B cell (primary cell): ENCODE results near the gene PEDS1. TPM values are rescaled to one million over a fixed set of nuclear protein-coding genes. Genes with fewer than 3 reads are reported as not detected.
"Not testable (repeated sequence)": the region's sequence is repeated elsewhere in the genome, so short reads cannot be mapped to it uniquely, and the experiment has no call there.

Experiments
- ATAC-seq: fragments of 200-7000 bp; cut with Tn5 transposase; one replicate; pipeline ENCODE4 v1.10.0; 2021; ENCODE audit warnings: low read depth, mild to moderate bottlenecking, moderate number of reproducible peaks, moderate library complexity
- CTCF ChIA-PET: fragments of 350-600 bp; sonication (Branson Sonifier 250); formaldehyde crosslinking; loops from one replicate; lab custom pipeline; 2021; ENCODE audit warnings: antibody characterized with exemption, inconsistent platforms; lab: Charles Lee
- POLR2A ChIA-PET: fragments of 350-600 bp; sonication (Branson Sonifier 250); formaldehyde crosslinking; loops from one replicate; lab custom pipeline; 2021; ENCODE audit warnings: antibody characterized with exemption; lab: Charles Lee
- DNase-seq: peaks from one replicate; pipeline ENCODE4 v3.0.0; 2013
- H2AFZ ChIP-seq: 2 replicates; pipeline ENCODE4 v1.6.1; 2012; ENCODE audit warnings: mild to moderate bottlenecking, low read depth, low read length; ENCODE audit not compliant: insufficient read depth, poor library complexity, severe bottlenecking
- H3K27ac ChIP-seq, 2 donors: 1 replicate in 1 of 2; 2 replicates in 1 of 2; pipeline ENCODE4 v1.5.1; 2012 to 2013; ENCODE audit warnings: low read length in 2 of 2, mild to moderate bottlenecking in 2 of 2, moderate library complexity in 1 of 2
- H3K27me3 ChIP-seq, 4 experiments: fragments of 200-600 bp in 1 of 4; sonication (generic) in 1 of 4; replicated peaks in 1 of 4; 1 replicate in 2 of 4; 2 replicates in 2 of 4; pipeline versions ENCODE4 v1.6.1 to v1.7.0; 2013 to 2016; ENCODE audit warnings: low read length in 3 of 4, mild to moderate bottlenecking in 2 of 4, mixed read lengths in 1 of 4, moderate library complexity in 1 of 4; ENCODE audit not compliant: insufficient read depth in 4 of 4, control insufficient read depth in 3 of 4; ENCODE audit errors: control extremely low read depth in 1 of 4
- H3K36me3 ChIP-seq, 2 experiments: replicated peaks in 1 of 2; 1 replicate in 1 of 2; 2 replicates in 1 of 2; pipeline versions ENCODE4 v1.6.1 to v1.7.1; 2013; ENCODE audit warnings: low read length in 1 of 2; ENCODE audit not compliant: insufficient read depth in 2 of 2, control insufficient read depth in 1 of 2; ENCODE audit errors: control extremely low read depth in 1 of 2, extremely low read depth in 1 of 2
- H3K4me1 ChIP-seq, 2 donors: fragments of 200-600 bp in 1 of 2; sonication (generic) in 1 of 2; 1 replicate in 1 of 2; 2 replicates in 1 of 2; pipeline versions ENCODE4 v1.5.1 to v1.6.1; 2013 to 2017; ENCODE audit warnings: low read length in 2 of 2; ENCODE audit not compliant: control insufficient read depth in 2 of 2, insufficient read depth in 2 of 2
- H3K4me2 ChIP-seq: replicated peaks from 2 replicates; pipeline ENCODE3; 2012; ENCODE audit warnings: mild to moderate bottlenecking, low read depth, low read length; ENCODE audit not compliant: poor library complexity, severe bottlenecking
- H3K4me3 ChIP-seq, 5 experiments: fragments of 200-600 bp in 1 of 5; sonication (generic) in 1 of 5; 1 replicate in 3 of 5; 2 replicates in 2 of 5; pipeline versions ENCODE4 v1.5.1 to v1.7.0; 2011 to 2016; ENCODE audit warnings: low read length in 4 of 5, mild to moderate bottlenecking in 4 of 5, low read depth in 2 of 5, control low read depth in 1 of 5, moderate library complexity in 1 of 5; ENCODE audit not compliant: insufficient read depth in 1 of 5; ENCODE audit errors: control extremely low read depth in 1 of 5, extremely low read depth in 1 of 5
- H3K79me2 ChIP-seq: fragments of 200-600 bp; sonication (generic); one replicate; pipeline ENCODE4 v1.6.0; 2016; ENCODE audit warnings: low read length; ENCODE audit not compliant: control insufficient read depth, insufficient read depth
- H3K9ac ChIP-seq: fragments of 200-600 bp; sonication (generic); 2 replicates; pipeline ENCODE4 v1.6.1; 2017; ENCODE audit warnings: mild to moderate bottlenecking, low read length, moderate library complexity
- H3K9me3 ChIP-seq, 3 donors: one replicate each; pipeline versions ENCODE4 v1.6.1 to v1.7.1; 2013; ENCODE audit warnings: low read length in 2 of 3; ENCODE audit not compliant: control insufficient read depth in 2 of 3, insufficient read depth in 1 of 3; ENCODE audit errors: control extremely low read depth in 1 of 3
- H4K20me1 ChIP-seq: 2 replicates; pipeline ENCODE4 v1.6.0; 2012; ENCODE audit warnings: mild to moderate bottlenecking, low read length; ENCODE audit not compliant: insufficient read depth, control insufficient read depth, poor library complexity, severe bottlenecking
- H3K27ac Mint-ChIP-seq: one replicate; pipeline ENCODE4 v1.8.0; 2021; ENCODE audit warnings: mixed read lengths
- H3K27me3 Mint-ChIP-seq: one replicate; pipeline ENCODE4 v1.8.0; 2021; ENCODE audit warnings: mixed read lengths
- H3K4me1 Mint-ChIP-seq: one replicate; pipeline ENCODE4 v1.8.0; 2021; ENCODE audit warnings: mixed read lengths
- H3K4me3 Mint-ChIP-seq: one replicate; pipeline ENCODE4 v1.8.0; 2021; ENCODE audit warnings: mixed read lengths
- H3K9me3 Mint-ChIP-seq: one replicate; pipeline ENCODE4 v1.8.0; 2022; ENCODE audit warnings: mixed read lengths; ENCODE audit not compliant: insufficient read depth
- CTCF ChIP-seq: fragments of 200-600 bp; IDR thresholded peaks from one replicate; pipeline ENCODE4 v1.8.0; 2022; ENCODE audit warnings: antibody characterized with exemption, mild to moderate bottlenecking
- EZH2 ChIP-seq: IDR thresholded peaks from 2 replicates; pipeline ENCODE4 v1.6.1; 2012; ENCODE audit warnings: borderline replicate concordance, low read depth, mild to moderate bottlenecking, moderate library complexity, low read length; ENCODE audit not compliant: insufficient read depth, poor library complexity, severe bottlenecking
- whole genome bisulfite sequencing: methylation state at CpG from one replicate; pipeline ENCODE4 v1.1.5; 2013; ENCODE audit warnings: missing lambda C conversion rate; ENCODE audit not compliant: insufficient coverage; 5-methylcytosine and 5-hydroxymethylcytosine counted together
- intact Hi-C: fragments of 100-400 bp; cut with micrococcal nuclease; formaldehyde crosslinking; loops from one replicate; pipeline ENCODE4 v1.10.0; 2022
- polyA plus RNA-seq: library from polyadenylated mRNA; depleted of rRNA; stranded (reverse); fragments of >200 nt; gene quantifications from 2 replicates; pipeline ENCODE4 v1.2.3, GENCODE V29; 2012
- total RNA-seq, 2 donors: library from RNA; stranded (reverse); fragments of 120-200 nt in 1 of 2; gene quantifications; 1 replicate in 1 of 2; 2 replicates in 1 of 2; pipeline versions ENCODE4 v1.2.3 to v1.2.4, GENCODE V29; 2013 to 2022

PEDS1 gene
- total and polyA plus RNA-seq, 2 donors (not counting 1 experiment from before 2014, with no cell fraction given), result 11.2 to 38.7 TPM

DNA sequence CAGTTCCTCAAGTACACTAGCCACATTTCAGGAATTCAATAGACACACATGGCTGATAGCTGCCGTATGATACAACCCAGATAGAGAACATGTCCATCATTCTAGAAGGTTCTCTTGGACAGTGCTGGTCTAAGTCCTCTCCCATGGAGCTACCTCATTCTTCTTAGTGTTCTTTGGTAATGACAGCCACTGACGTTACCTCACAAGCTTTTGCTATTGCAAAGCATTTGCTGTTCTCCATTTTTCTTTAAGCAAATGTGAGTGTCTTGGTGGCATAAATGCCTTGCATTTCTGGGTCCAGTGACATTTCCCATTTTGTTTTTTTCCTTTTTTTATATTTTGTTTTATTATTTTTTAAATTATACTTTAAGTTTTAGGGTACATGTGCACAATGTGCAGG is 28.8 kb upstream of the PEDS1 start:
- H3K9me3 Mint-ChIP-seq, result no peaks in the 10 kb centered on the region
- Histone ChIP-seq H3K36me3 (no peaks in the 10 kb centered on the region), H3K79me2 (no peaks in the 10 kb centered on the region), H3K4me3 (no peak overlapping the region), H3K27me3 (peaks cover 0 to 10% (median 4%) of the 10 kb centered on the region in 4 experiments), H3K9ac (no peak overlapping the region), H2AFZ (no peak overlapping the region), H3K4me2 (no peak overlapping the region), H3K9me3 (no peaks in the 10 kb centered on the region), H3K4me1 (peaks cover 0 to 5% of the 10 kb centered on the region in 2 donors), H4K20me1 (no peaks in the 10 kb centered on the region), H3K27ac (no peak overlapping the region)
- POLR2A ChIA-PET, result no interaction called here
- peaks cover 3% of the 10 kb centered on the region for H3K4me1 Mint-ChIP-seq
- no peak for DNase-seq
- H3K27ac Mint-ChIP-seq, result no peak overlapping the region
- intact Hi-C loops, result no loop called here
- H3K27me3 Mint-ChIP-seq, result peaks cover 23% of the 10 kb centered on the region
- no peak overlapping the region for H3K4me3 Mint-ChIP-seq
- ATAC-seq, result no peak
- 83% methylated on average over 1 of the region's 2 CpGs for WGBS
- TF ChIP-seq CTCF, result no peak
- TF ChIP-seq EZH2, result no peak
- CTCF ChIA-PET, result interaction anchor here (0.6 to 4.7 kb wide), 11 partner anchors 8 to 1226 kb away, joined by 3 to 57 read pairs (median 3); no protein-coding TSS in a partner anchor

DNA sequence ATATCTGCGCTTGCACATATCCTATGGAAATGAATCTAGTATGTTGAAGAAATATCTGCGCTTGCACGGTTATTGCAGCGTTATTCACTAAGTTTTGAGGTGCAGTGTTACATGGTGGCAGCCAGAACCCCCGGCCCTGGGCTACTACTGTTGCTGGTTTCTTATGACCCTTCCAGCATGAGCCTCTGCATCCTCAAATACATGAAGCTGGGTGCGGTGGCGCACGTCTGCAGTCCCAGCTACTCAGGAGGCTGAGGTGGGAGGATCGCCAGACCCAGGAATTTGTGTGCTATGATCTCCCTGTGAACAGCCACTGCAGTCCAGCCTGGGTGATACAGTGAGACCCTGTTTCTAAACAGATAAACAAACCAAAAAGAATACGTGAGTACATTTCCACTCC is 27.8 kb upstream of the PEDS1 start:
- TF ChIP-seq EZH2, result no peak
- TF ChIP-seq CTCF, result no peak
- intact Hi-C loops, result no loop called here
- no peak overlapping the region for H3K27ac ChIP-seq
- peaks cover 1% of the 10 kb centered on the region for H3K4me1 Mint-ChIP-seq
- ChIA-PET POLR2A (interaction anchor here (0.6 kb wide), 1 partner anchor 42 kb away, joined by 3 read pairs; no protein-coding TSS in a partner anchor), CTCF (interaction anchor here (0.7 to 6.2 kb wide), 6 partner anchors 13 to 285 kb away, joined by 3 to 81 read pairs (median 12); no protein-coding TSS in a partner anchor)
- H4K20me1 ChIP-seq, result no peaks in the 10 kb centered on the region
- no peak overlapping the region for H3K4me2 ChIP-seq
- H3K4me1 ChIP-seq, result peaks cover 0 to 4% of the 10 kb centered on the region in 2 donors
- 97% methylated on average over 7 of the region's 10 CpGs for WGBS
- H3K27me3 Mint-ChIP-seq, result peaks cover 23% of the 10 kb centered on the region
- DNase-seq (no peak), ATAC-seq (no peak)
- no peak overlapping the region for H2AFZ ChIP-seq
- H3K36me3 ChIP-seq, result no peaks in the 10 kb centered on the region
- H3K9me3 ChIP-seq, result no peaks in the 10 kb centered on the region
- H3K9ac ChIP-seq, result no peak overlapping the region
- no peak overlapping the region for H3K4me3 Mint-ChIP-seq
- H3K9me3 Mint-ChIP-seq, result no peaks in the 10 kb centered on the region
- H3K27ac Mint-ChIP-seq, result no peak overlapping the region
- H3K4me3 ChIP-seq, result no peak overlapping the region
- no peaks in the 10 kb centered on the region for H3K79me2 ChIP-seq
- peaks cover 0 to 10% (median 4%) of the 10 kb centered on the region in 4 experiments for H3K27me3 ChIP-seq

DNA sequence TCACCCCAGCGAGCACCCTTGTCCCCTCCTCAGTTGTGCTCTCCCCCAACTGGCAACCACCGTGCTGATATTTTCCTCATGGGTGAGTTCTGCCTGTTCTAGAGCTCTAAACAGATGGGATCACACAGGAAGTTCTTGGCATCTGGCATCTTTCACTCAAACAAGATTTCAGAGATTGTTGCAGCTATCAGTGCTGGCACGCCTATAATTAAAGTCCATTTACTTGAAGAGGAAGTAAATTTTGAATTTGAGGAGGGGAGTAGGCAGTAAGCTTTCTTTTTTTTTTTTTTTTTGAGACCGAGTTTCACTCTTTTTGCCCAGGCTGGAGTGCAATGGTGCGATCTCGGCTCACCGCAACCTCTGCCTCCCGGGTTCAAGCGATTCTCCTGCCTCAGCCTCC is 25.1 kb upstream of the PEDS1 start:
- not testable (repeated sequence) for H2AFZ ChIP-seq, H3K27me3 ChIP-seq, H3K4me2 ChIP-seq, H3K9me3 Mint-ChIP-seq, H3K4me3 Mint-ChIP-seq, DNase-seq, H3K79me2 ChIP-seq, H3K36me3 ChIP-seq, H3K4me3 ChIP-seq, ATAC-seq, H3K9ac ChIP-seq, H3K4me1 ChIP-seq, H3K4me1 Mint-ChIP-seq, H3K27ac Mint-ChIP-seq, H4K20me1 ChIP-seq, H3K27me3 Mint-ChIP-seq, H3K27ac ChIP-seq, H3K9me3 ChIP-seq
- intact Hi-C loops, result loop anchor here (1.0 to 2.0 kb wide), 2 partner anchors 58 to 199 kb away; no protein-coding TSS in a partner anchor
- POLR2A ChIA-PET, result interaction anchor here (0.6 to 0.7 kb wide), 2 partner anchors 11 to 275 kb away, joined by 5 to 8 read pairs; no protein-coding TSS in a partner anchor
- CTCF ChIA-PET, result interaction anchor here (0.6 to 6.2 kb wide), 27 partner anchors 9 to 571 kb away, joined by 3 to 81 read pairs (median 4); partner anchors contain the start of gene PEDS1
- 77% methylated on average over 2 of the region's 9 CpGs for WGBS
